A549 treated with AZD9567 at 1 μM for 4 hours (cell line): ENCODE measurements around the gene ARPP19. TPM values are rescaled to one million over a fixed set of nuclear protein-coding genes. Genes with fewer than 3 reads are reported as not detected.

ENCODE experiments used
- total RNA-seq: library from RNA; stranded (reverse); fragments of 200-300 nt; extraction: Qiagen RNA extraction; gene quantifications from 5 replicates; pipeline ENCODE4 v1.2.3, GENCODE V29; 2022; ENCODE audit not compliant: insufficient read depth

ARPP19 gene, protein sequence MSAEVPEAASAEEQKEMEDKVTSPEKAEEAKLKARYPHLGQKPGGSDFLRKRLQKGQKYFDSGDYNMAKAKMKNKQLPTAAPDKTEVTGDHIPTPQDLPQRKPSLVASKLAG
- 87.0 to 151 TPM (median 102 TPM) in 5 replicates for total RNA-seq

DNA sequence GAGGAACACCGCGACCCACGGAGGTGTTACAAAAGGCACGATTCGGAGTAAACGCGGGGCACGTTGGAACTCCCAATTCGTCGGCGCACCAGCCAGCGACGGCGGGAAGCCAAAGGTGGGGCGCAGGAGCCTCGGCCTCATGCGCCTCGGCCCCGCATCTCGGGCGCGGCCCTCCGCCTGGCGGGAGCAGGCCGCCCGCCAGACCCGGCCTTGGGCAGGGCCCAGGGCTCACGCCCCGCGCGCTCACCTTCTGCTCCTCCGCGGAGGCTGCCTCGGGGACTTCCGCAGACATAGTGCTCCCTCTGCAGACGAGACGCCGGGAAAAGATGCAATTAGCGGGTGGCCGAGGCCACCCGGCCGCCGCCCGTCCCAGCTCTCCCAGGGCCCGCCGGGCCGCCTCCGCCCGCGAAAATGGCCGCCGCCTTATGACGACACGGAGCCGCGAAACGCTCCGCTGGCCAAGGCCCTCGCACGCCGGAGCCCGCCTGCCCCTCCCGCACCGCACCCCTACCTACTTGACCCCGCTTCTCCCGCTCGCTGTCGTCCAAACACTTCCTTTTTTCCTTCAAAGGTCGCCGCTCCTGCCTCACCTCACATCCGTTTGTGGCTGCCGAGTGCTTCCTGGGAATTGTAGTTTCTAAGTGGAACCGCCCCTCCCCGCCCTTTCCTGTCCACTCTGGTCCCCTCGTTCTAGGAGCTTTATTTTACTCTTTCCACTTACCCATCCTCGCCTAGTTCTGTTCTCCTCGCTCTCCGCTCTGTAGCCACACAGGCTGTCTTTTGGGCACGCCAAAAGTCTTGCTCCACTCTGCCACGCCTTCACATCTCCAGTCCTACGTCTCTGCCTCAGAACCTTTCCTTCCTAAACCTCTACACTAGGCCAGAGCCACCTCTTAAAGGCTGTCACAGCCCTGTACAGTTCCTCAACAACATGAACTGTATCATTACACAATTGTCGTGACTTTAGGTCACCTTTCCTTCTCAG, at the start of gene ARPP19:
ARPP19 (minus strand) TSS at position 430 of the 985 bp plus-strand sequence; CDS start at position 292, 138 bp downstream.

DNA sequence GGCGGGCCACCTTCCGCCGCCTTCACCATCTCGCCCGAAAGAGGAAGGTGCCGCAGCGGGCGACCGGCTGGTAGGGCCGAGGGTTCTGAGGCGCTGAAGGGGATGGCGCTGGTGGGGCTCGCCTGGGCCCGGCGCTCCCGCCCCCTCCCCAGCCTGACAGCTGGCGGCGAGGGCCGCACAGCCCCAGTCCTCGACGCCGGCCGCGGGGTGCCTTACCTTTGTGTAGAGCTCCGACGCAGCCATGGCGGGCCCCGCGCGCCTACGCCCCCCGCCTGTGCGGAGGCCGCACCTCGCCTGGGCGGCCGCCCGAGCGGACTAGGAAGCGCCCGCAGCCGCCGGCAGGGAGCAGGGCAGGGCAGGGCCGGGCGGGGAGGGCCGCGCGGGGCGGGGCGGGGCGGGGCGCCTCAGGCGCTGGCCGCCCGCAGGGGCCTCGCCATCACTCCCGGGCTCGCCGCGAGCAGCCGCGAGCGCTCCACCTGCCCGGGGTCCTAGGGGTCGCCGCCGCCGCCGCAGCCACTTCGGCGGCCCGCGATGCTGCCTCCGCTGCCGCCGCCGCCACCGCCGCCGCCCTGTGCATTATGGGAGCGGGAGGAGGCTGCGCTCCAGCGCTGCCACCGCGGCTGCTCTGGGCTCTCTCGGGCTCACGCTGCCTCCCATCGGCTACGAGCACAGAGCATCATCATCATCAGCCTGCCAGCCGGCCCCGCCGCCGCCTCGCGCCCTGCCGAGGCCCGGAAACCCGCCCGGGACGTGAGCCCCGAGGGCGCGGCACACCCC, 40.1 kb downstream of the ARPP19 start, which contains the start of gene MYO5A:
MYO5A (minus strand) TSS at position 317 of the 777 bp plus-strand sequence; CDS start at position 243, 74 bp downstream.

Other genes with a start within 250 kb of the ARPP19 start
- gene MYO5A, start 40.1 kb downstream of the ARPP19 start, total RNA-seq: 21.5 to 31.3 TPM (median 24.0 TPM) in 5 replicates
- 8.6 to 21.7 TPM (median 11.0 TPM) in 5 replicates for gene ATOSA, start 110.4 kb upstream of the ARPP19 start, total RNA-seq
- gene ONECUT1, start 221.3 kb upstream of the ARPP19 start, total RNA-seq: 0.13 to 0.29 TPM (median 0.19 TPM) in 4 of 5 replicates, not detected in the other